ENCODE measurements around the gene FHL2. TPM values are rescaled to one million over a fixed set of nuclear protein-coding genes. Genes with fewer than 3 reads are reported as not detected.
"Not testable (repeated sequence)": the region's sequence is repeated elsewhere in the genome, so short reads cannot be mapped to it uniquely, and the experiment has no call there.

FHL2 gene
- polyA plus RNA-seq, 3 donors: 0.03 TPM; not detected in 1

- peaks cover 28% of the 10 kb centered on the region for H4K20me1 ChIP-seq (ENCODE audit: insufficient read depth, low read length)
- peaks cover 4 to 8% of the 10 kb centered on the region in 2 donors for H3K36me3 Mint-ChIP-seq
- H3K9ac ChIP-seq (ENCODE audit: insufficient read depth, low read length, poor library complexity, severe bottlenecking): no peak overlapping the region
- peaks cover 44 to 56% of the 10 kb centered on the region in 2 donors for H3K4me1 ChIP-seq (ENCODE audit: control insufficient read depth in 1 of 2, insufficient read depth in 2 of 2, low read length in 2 of 2)
- H3K9me3 ChIP-seq (replicated peaks in 1 of 2; ENCODE audit: control insufficient read depth in 1 of 2, insufficient read depth in 1 of 2, low read length in 2 of 2): no peaks in the 10 kb centered on the region
- peaks cover 62% of the 10 kb centered on the region for H3K4me1 Mint-ChIP-seq
- H3K4me2 ChIP-seq (replicated peaks; ENCODE audit: extremely low read depth, low read length, poor library complexity, severe bottlenecking): peak overlapping the region; percentile 80
- H3K4me3 Mint-ChIP-seq: peak overlapping the region in 1 of 2 donors; percentile 84
- H3K4me3 ChIP-seq (replicated peaks in 1 of 3; ENCODE audit: low read depth in 2 of 3, low read length in 3 of 3): no peak overlapping the region
- H2AFZ ChIP-seq (ENCODE audit: insufficient read depth, low read depth, low read length, poor library complexity, severe bottlenecking): no peak overlapping the region
- intact Hi-C loops (cut with micrococcal nuclease): no loop called here
- H3K27me3 ChIP-seq (ENCODE audit: control insufficient read depth in 2 of 2, insufficient read depth in 2 of 2, low read length in 2 of 2): no peaks in the 10 kb centered on the region
- TF ChIP-seq CTCF (IDR thresholded peaks at IDR 0.05): no peak
- peaks cover 77% of the 10 kb centered on the region for H3K79me2 ChIP-seq (ENCODE audit: insufficient read depth, low read length)
- no peaks in the 10 kb centered on the region for H3K27me3 Mint-ChIP-seq (ENCODE audit: low read depth in 3 of 3)
- no peak overlapping the region for H3K27ac ChIP-seq (ENCODE audit: low read depth in 1 of 2, low read length in 2 of 2)
- no peak for DNase-seq
- no CpG with 5 or more reads among the region's 2 CpGs for WGBS (ENCODE audit: insufficient coverage)
- H3K27ac Mint-ChIP-seq: peak overlapping the region in 1 of 7 donors; percentile 82
- no peaks in the 10 kb centered on the region for H3K9me3 Mint-ChIP-seq
- peaks cover 0 to 13% of the 10 kb centered on the region in 2 donors for H3K36me3 ChIP-seq (replicated peaks in 1 of 2; ENCODE audit: control insufficient read depth in 1 of 2, insufficient read depth in 2 of 2, low read length in 2 of 2)
These were observed 71.2 kb downstream of the FHL2 start for GRCh38 chr2:105327690-105328089.

- H3K9ac ChIP-seq (ENCODE audit: insufficient read depth, low read length, poor library complexity, severe bottlenecking); H3K27ac Mint-ChIP-seq; H3K27ac ChIP-seq (ENCODE audit: low read depth in 1 of 2, low read length in 2 of 2); H3K9me3 ChIP-seq (replicated peaks in 1 of 2; ENCODE audit: control insufficient read depth in 1 of 2, insufficient read depth in 1 of 2, low read length in 2 of 2); H3K27me3 Mint-ChIP-seq (ENCODE audit: low read depth in 3 of 3); H3K4me3 Mint-ChIP-seq; H3K4me3 ChIP-seq (replicated peaks in 1 of 3; ENCODE audit: low read depth in 2 of 3, low read length in 3 of 3); intact Hi-C loops (cut with micrococcal nuclease); DNase-seq; H2AFZ ChIP-seq (ENCODE audit: insufficient read depth, low read depth, low read length, poor library complexity, severe bottlenecking); H3K9me3 Mint-ChIP-seq; H3K4me2 ChIP-seq (replicated peaks; ENCODE audit: extremely low read depth, low read length, poor library complexity, severe bottlenecking); H3K27me3 ChIP-seq (ENCODE audit: control insufficient read depth in 2 of 2, insufficient read depth in 2 of 2, low read length in 2 of 2): not testable (repeated sequence)
- peaks cover 30% of the 10 kb centered on the region for H4K20me1 ChIP-seq (ENCODE audit: insufficient read depth, low read length)
- H3K4me1 ChIP-seq (ENCODE audit: control insufficient read depth in 1 of 2, insufficient read depth in 2 of 2, low read length in 2 of 2): peaks cover 44 to 56% of the 10 kb centered on the region in 2 donors
- peaks cover 5 to 10% of the 10 kb centered on the region in 2 donors for H3K36me3 Mint-ChIP-seq
- peaks cover 0 to 17% of the 10 kb centered on the region in 2 donors for H3K36me3 ChIP-seq (replicated peaks in 1 of 2; ENCODE audit: control insufficient read depth in 1 of 2, insufficient read depth in 2 of 2, low read length in 2 of 2)
- WGBS (ENCODE audit: insufficient coverage): 100% methylated on average over 2 of the region's 3 CpGs
- peaks cover 82% of the 10 kb centered on the region for H3K79me2 ChIP-seq (ENCODE audit: insufficient read depth, low read length)
- peaks cover 62% of the 10 kb centered on the region for H3K4me1 Mint-ChIP-seq
These were observed 71.6 kb downstream of the FHL2 start for GRCh38 chr2:105327271-105327670.
